ENCODE data around the gene PCDH1. TPM values are rescaled to one million over a fixed set of nuclear protein-coding genes. Genes with fewer than 3 reads are reported as not detected.

Gene PCDH1
- total RNA-seq: 71.6 and 75.2 TPM in 2 replicates

GRCh38 chr5:141878186-141878710 is at the start of gene PCDH1:
Gene PCDH1 (minus strand): TSS chr5:141878410. CDS start chr5:141878262, 148 bp downstream.

GRCh38 chr5:141923448-141924313 is 45.5 kb upstream of the PCDH1 start, which contains the start of gene DELE1:
Gene DELE1 (plus strand): TSS chr5:141923871. CDS start chr5:141923942, 71 bp downstream.

Other genes starting within 250 kb of the PCDH1 start
- gene HDAC3, start 241.6 kb downstream of the PCDH1 start, total RNA-seq: 60.5 and 63.4 TPM in 2 replicates
- gene RELL2, start 241.4 kb downstream of the PCDH1 start, total RNA-seq: 4.3 and 12.3 TPM in 2 replicates
- gene FCHSD1, start 227.0 kb downstream of the PCDH1 start, total RNA-seq: 10.0 and 24.8 TPM in 2 replicates
- 3.6 and 6.2 TPM in 2 replicates for gene ARAP3, start 196.2 kb downstream of the PCDH1 start, total RNA-seq
- gene DELE1, start 45.5 kb upstream of the PCDH1 start, total RNA-seq: 26.9 and 28.0 TPM in 2 replicates
- 0.72 TPM in 1 of 2 replicates, not detected in the other for gene PCDH12, start 79.8 kb upstream of the PCDH1 start, total RNA-seq
- gene RNF14, start 90.7 kb upstream of the PCDH1 start, total RNA-seq: 58.1 and 64.4 TPM in 2 replicates
- 69.1 and 92.3 TPM in 2 replicates for gene GNPDA1, start 134.6 kb upstream of the PCDH1 start, total RNA-seq
- gene NDFIP1, start 230.4 kb upstream of the PCDH1 start, total RNA-seq: 118 and 149 TPM in 2 replicates

Measured in tracheal epithelial cell (primary cell).